SU-DHL-6 (cell line): ENCODE data around the gene WWP2.

ENCODE experiments used
- CTCF ChIP-seq: fragments of 200-600 bp; sonication (generic); IDR thresholded peaks from one replicate; pipeline ENCODE4 v1.5.1; 2017; ENCODE audit warnings: antibody characterized with exemption, mild to moderate bottlenecking, low read length, moderate library complexity; ENCODE audit not compliant: insufficient read depth, poor library complexity, severe bottlenecking
- EZH2phosphoT487 ChIP-seq: fragments of 200-600 bp; sonication (generic), shearing (Covaris generic); conservative IDR thresholded peaks from 2 replicates; pipeline ENCODE4 v1.6.1; 2018; ENCODE audit warnings: mild to moderate bottlenecking, antibody characterized with exemption, low read length, moderate library complexity, mixed read lengths

- no peak for TF ChIP-seq CTCF
- no peak for TF ChIP-seq EZH2phosphoT487
These were observed 75.2 kb downstream of the WWP2 start for GRCh38 chr16:69837380-69837779.
